Measurements from ENCODE around the gene ROBO3. TPM values are rescaled to one million over a fixed set of nuclear protein-coding genes. Genes with fewer than 3 reads are reported as not detected.

Gene ROBO3
- total and polyA plus RNA-seq, 2 of the 8 experiments (the other 6 are each of a cell fraction or from before 2014, with no cell fraction given), result 12.1 to 24.6 TPM

DNA sequence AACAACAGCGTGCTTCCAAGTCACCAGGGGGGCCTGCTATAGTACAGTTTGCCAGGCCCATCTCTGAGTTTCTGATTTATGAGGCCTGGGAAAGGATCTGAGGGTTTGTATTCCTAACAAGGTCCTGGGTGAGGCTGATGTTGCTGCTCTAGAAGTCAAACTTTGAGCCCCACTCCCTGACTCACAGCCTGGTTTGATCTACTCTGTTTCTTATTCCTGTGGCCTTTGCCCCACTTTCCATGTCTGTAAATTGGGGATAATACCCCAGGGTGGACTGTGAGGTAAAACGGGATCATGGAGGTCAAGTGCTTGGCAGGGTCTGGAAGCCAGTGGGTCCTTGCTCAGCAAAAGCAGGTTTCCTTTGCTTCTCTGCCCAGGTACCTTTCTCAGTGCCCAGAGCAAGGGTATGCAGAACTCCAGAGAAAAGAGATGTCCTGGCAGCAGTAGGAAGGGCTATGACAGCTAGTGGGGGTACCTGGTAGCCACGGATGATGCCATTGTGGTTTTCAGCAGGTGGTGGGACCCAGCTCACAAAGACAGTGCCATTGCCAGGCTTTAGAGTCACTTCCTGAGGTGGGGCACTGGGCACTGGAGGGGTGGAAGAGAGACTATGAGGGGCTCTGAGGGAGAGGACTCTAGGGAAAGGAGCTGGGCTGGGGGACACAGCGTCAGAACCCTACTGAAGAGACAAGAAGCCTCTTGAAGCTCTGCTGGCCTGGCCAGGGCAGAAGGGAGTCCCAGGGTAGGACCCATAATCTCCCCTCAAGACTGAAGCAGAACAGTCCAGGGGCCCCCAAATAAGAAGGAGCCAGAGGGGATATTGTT is 29.6 kb downstream of the ROBO3 start:
- H2BK20ac ChIP-seq (ENCODE audit: low read length), result no peak overlapping the region
- H4K91ac ChIP-seq (replicated peaks; ENCODE audit: insufficient read length, low read length), result no peak overlapping the region
- no peak overlapping the region for H2BK5ac ChIP-seq (ENCODE audit: low read depth, low read length)
- H3K9ac ChIP-seq (replicated peaks in 1 of 4; ENCODE audit: extremely low read depth in 1 of 4, low read depth in 3 of 4, low read length in 3 of 4), result no peak overlapping the region
- H3K14ac ChIP-seq (ENCODE audit: insufficient read length), result no peak overlapping the region
- H3K36me3 ChIP-seq (ENCODE audit: control insufficient read depth in 2 of 4, insufficient read depth in 4 of 4, low read length in 3 of 4), result no peaks in the 10 kb centered on the region
- DNase-seq (ENCODE audit: low read depth in 1 of 2, low spot score in 2 of 2) (no peak), FAIRE-seq (no peak)
- WGBS, 2 experiments (ENCODE audit: extremely low coverage in 1 of 2, insufficient coverage in 1 of 2, insufficient read length in 1 of 2, insufficient replicate concordance in 2 of 2, low coverage in 1 of 2, low lambda C conversion rate in 2 of 2, missing lambda C conversion rate in 1 of 2), result 82% methylated on average over 4 of the region's 4 CpGs; no CpG with 5 or more reads in 1 of the 2 experiments
- H3K9me3 ChIP-seq (ENCODE audit: insufficient read depth in 2 of 2, low read depth in 1 of 2, low read length in 1 of 2), result no peaks in the 10 kb centered on the region
- H4K20me1 ChIP-seq (replicated peaks in 1 of 2; ENCODE audit: control insufficient read depth in 1 of 2, insufficient read depth in 2 of 2, low read length in 2 of 2), result no peaks in the 10 kb centered on the region
- H3K79me2 ChIP-seq (ENCODE audit: control insufficient read depth in 1 of 2, insufficient read depth in 2 of 2, low read length in 2 of 2), result no peaks in the 10 kb centered on the region
- no peaks in the 10 kb centered on the region; a peak in 1 of 7 replicates for H3K27me3 ChIP-seq (replicated peaks in 1 of 4; ENCODE audit: control insufficient read depth in 3 of 4, extremely low read depth in 1 of 4, insufficient read depth in 3 of 4, low read length in 3 of 4)
- H2BK12ac ChIP-seq (ENCODE audit: low read depth, low read length), result no peak overlapping the region
- H3K23me2 ChIP-seq (ENCODE audit: low read depth, low read length), result no peaks in the 10 kb centered on the region
- H2BK15ac ChIP-seq (ENCODE audit: low read length), result no peak overlapping the region
- no peak overlapping the region for H2BK120ac ChIP-seq (replicated peaks; ENCODE audit: low read depth, low read length)
- H4K8ac ChIP-seq (ENCODE audit: extremely low read depth, insufficient read depth, low read length), result no peak overlapping the region
- H2AFZ ChIP-seq (ENCODE audit: low read length), result no peak overlapping the region
- no peak overlapping the region for H3K4me2 ChIP-seq (ENCODE audit: insufficient read depth in 1 of 2, low read depth in 2 of 2, low read length in 2 of 2)
- H4K5ac ChIP-seq (ENCODE audit: insufficient read length, low read depth, low read length), result no peak overlapping the region
- no peak overlapping the region for H3K18ac ChIP-seq (ENCODE audit: extremely low read depth, low read length)
- H3K4me3 ChIP-seq (ENCODE audit: extremely low read depth in 1 of 4, insufficient read depth in 2 of 4, low read depth in 3 of 4, low read length in 4 of 4), result no peak overlapping the region
- H3K4ac ChIP-seq (replicated peaks; ENCODE audit: insufficient read length, low read depth, low read length), result no peak overlapping the region
- peaks cover 0 to 2% (median 0%) of the 10 kb centered on the region in 4 experiments; a peak in 2 of 7 replicates for H3K4me1 ChIP-seq (replicated peaks in 1 of 4; ENCODE audit: control insufficient read depth in 3 of 4, insufficient read depth in 4 of 4, low read length in 3 of 4)
- no peak overlapping the region for H2AK5ac ChIP-seq (ENCODE audit: low read depth, low read length)
- CTCF ChIA-PET (ENCODE audit: partially characterized antibody), result interaction anchor here (1.2 to 4.8 kb wide), 3 partner anchors 19 to 32 kb away, joined by 4 to 22 read pairs (median 4); no protein-coding TSS in a partner anchor
- POLR2A ChIA-PET (ENCODE audit: partially characterized antibody), result interaction anchor here (1.0 to 1.1 kb wide), 3 partner anchors 8 to 12 kb away, joined by 3 read pairs; no protein-coding TSS in a partner anchor
- no peak overlapping the region for H3K27ac ChIP-seq (ENCODE audit: low read depth, low read length)
- H3K79me1 ChIP-seq (ENCODE audit: low read depth, low read length), result no peaks in the 10 kb centered on the region
- no peak overlapping the region for H3K56ac ChIP-seq (replicated peaks; ENCODE audit: insufficient read length, low read depth, low read length)
- no peak overlapping the region for H3K23ac ChIP-seq (ENCODE audit: insufficient read length)
- TF ChIP-seq SIX5 (IDR thresholded peaks at IDR 0.05; ENCODE audit: low read depth, low read length), result no peak
- no peak for TF ChIP-seq BRCA1 (IDR thresholded peaks at IDR 0.05; ENCODE audit: low read depth, low read length)
- TF ChIP-seq ZNF274 (IDR thresholded peaks at IDR 0.05; ENCODE audit: borderline replicate concordance, extremely low read depth, low read length), result no peak
- TF ChIP-seq MAFK (IDR thresholded peaks at IDR 0.05; ENCODE audit: low read depth, low read length), result no peak
- no peak for TF ChIP-seq ASH2L (IDR thresholded peaks at IDR 0.05; ENCODE audit: low read length)
- TF ChIP-seq, protein P1, sequence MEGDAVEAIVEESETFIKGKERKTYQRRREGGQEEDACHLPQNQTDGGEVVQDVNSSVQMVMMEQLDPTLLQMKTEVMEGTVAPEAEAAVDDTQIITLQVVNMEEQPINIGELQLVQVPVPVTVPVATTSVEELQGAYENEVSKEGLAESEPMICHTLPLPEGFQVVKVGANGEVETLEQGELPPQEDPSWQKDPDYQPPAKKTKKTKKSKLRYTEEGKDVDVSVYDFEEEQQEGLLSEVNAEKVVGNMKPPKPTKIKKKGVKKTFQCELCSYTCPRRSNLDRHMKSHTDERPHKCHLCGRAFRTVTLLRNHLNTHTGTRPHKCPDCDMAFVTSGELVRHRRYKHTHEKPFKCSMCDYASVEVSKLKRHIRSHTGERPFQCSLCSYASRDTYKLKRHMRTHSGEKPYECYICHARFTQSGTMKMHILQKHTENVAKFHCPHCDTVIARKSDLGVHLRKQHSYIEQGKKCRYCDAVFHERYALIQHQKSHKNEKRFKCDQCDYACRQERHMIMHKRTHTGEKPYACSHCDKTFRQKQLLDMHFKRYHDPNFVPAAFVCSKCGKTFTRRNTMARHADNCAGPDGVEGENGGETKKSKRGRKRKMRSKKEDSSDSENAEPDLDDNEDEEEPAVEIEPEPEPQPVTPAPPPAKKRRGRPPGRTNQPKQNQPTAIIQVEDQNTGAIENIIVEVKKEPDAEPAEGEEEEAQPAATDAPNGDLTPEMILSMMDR (IDR thresholded peaks at IDR 0.05; ENCODE audit: control extremely low read depth in 1 of 3, insufficient read depth in 1 of 3, low read depth in 1 of 3, low read length in 3 of 3), result no peak
- TF ChIP-seq CHD2 (IDR thresholded peaks at IDR 0.05; ENCODE audit: low read length), result no peak
- no peak for TF ChIP-seq CBX8 (IDR thresholded peaks at IDR 0.05; ENCODE audit: borderline replicate concordance, low read depth, low read length)
- no peak for TF ChIP-seq GTF2F1 (IDR thresholded peaks at IDR 0.05; ENCODE audit: borderline replicate concordance, low read depth, low read length)
- no peak for TF ChIP-seq NANOG (IDR thresholded peaks at IDR 0.05; ENCODE audit: insufficient read depth, low read depth, low read length, poor library complexity, severe bottlenecking)

All from H1 (cell line).